Measurements from ENCODE around the gene EIF3J. TPM values are rescaled to one million over a fixed set of nuclear protein-coding genes. Genes with fewer than 3 reads are reported as not detected.

Gene EIF3J
- total RNA-seq, 1 donor from 2014 or later, result 78.9 TPM

- H3K27ac Mint-ChIP-seq, result peak overlapping the region; percentile 41
- no peaks in the 10 kb centered on the region for H3K27me3 Mint-ChIP-seq
- no peak for DNase-seq
- H3K9me3 Mint-ChIP-seq, result no peaks in the 10 kb centered on the region
- no peak for TF ChIP-seq CTCF (IDR thresholded peaks at IDR 0.05)
- no peak for ATAC-seq (ENCODE audit: low read depth)
- no peak overlapping the region for H3K4me3 Mint-ChIP-seq
- peaks cover 15% of the 10 kb centered on the region for H3K4me1 Mint-ChIP-seq
- peaks cover 12% of the 10 kb centered on the region for H3K36me3 Mint-ChIP-seq (ENCODE audit: low read depth)
- ChIA-PET POLR2A (interaction anchor here (0.6 to 1.2 kb wide), 2 partner anchors 46 to 516 kb away, joined by 3 read pairs; no protein-coding TSS in a partner anchor), CTCF (interaction anchor here (0.6 kb wide), 1 partner anchor 486 kb away, joined by 3 read pairs; no protein-coding TSS in a partner anchor)
- intact Hi-C loops (cut with micrococcal nuclease), result no loop called here
Measured at GRCh38 chr15:44532689-44533088, 4.3 kb upstream of the EIF3J start.

GRCh38 chr15:44535092-44535491 is 1.9 kb upstream of the EIF3J start:
- ATAC-seq (ENCODE audit: low read depth) (no peak), DNase-seq (no peak)
- Mint-ChIP-seq H3K27me3 (no peaks in the 10 kb centered on the region), H3K4me3 (peak overlapping the region; percentile 53), H3K27ac (peak overlapping the region; percentile 63), H3K4me1 (peaks cover 29% of the 10 kb centered on the region), H3K36me3 (ENCODE audit: low read depth) (peaks cover 23% of the 10 kb centered on the region), H3K9me3 (no peaks in the 10 kb centered on the region)
- no peak for TF ChIP-seq CTCF (IDR thresholded peaks at IDR 0.05)
- intact Hi-C loops (cut with micrococcal nuclease), result loop anchor here (5.0 kb wide), 1 partner anchor 1052 kb away; the partner anchor contains the start of gene BLOC1S6
- ChIA-PET CTCF (no interaction called here), POLR2A (interaction anchor here (0.6 to 0.7 kb wide), 2 partner anchors 10 to 239 kb away, joined by 3 to 4 read pairs; no protein-coding TSS in a partner anchor)

DNA sequence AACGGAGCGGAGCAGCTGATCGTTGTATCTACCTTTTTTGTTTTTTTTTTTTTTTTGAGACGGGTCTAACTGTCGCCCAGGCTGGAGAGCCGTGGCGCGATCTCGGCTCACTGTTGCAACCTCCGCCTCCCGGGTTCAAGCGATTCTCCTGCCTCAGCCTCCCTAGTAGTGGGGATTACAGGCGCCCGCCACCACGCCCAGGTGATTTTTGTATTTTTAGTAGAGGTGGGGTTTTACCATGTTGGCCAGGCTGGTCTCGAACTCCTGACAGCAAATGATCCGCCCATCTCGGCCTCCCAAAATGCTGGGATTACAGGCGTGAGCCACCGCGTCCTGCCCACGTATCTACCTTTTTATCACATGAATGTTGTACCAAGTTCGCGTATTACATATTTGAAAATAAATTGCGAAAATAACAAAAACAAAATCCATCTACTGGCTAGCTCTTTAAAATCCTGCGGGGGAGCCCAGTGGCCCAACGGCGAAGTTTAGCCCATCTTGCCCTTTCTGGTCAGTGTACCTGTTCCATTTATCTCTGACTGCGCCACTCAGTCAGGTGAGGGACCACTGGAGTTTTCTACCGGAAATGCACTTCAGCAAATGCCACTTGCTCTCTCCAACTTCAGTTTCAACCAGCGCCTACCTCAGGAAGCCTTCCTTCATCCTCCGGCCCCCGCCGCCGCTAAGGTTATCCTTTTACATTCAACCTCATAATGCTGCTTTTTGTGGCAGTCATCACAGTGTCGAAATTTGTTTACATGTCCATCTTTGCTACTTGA is 1.2 kb upstream of the EIF3J start:
- intact Hi-C loops (cut with micrococcal nuclease), result loop anchor here (1.0 to 5.0 kb wide), 5 partner anchors 109 to 1052 kb away; partner anchors contain the start of genes BLOC1S6, CTDSPL2, GOLM2 and SPG11
- Mint-ChIP-seq H3K4me1 (peaks cover 35% of the 10 kb centered on the region), H3K27me3 (no peaks in the 10 kb centered on the region), H3K36me3 (ENCODE audit: low read depth) (peaks cover 28% of the 10 kb centered on the region), H3K27ac (peak overlapping the region; percentile 93), H3K4me3 (peak overlapping the region; percentile 92), H3K9me3 (no peaks in the 10 kb centered on the region)
- no peak for TF ChIP-seq CTCF (IDR thresholded peaks at IDR 0.05)
- DNase-seq, result peak; percentile 21
- CTCF ChIA-PET, result no interaction called here
- no peak for ATAC-seq (ENCODE audit: low read depth)
- POLR2A ChIA-PET, result interaction anchor here (0.6 to 3.2 kb wide), 3 partner anchors 10 to 239 kb away, joined by 3 to 19 read pairs (median 4); partner anchors contain the start of genes B2M and PATL2

GRCh38 chr15:44536302-44536961 is 515 bp upstream of the EIF3J start:
- peaks cover 42% of the 10 kb centered on the region for H3K4me1 Mint-ChIP-seq

More at GRCh38 chr15:44536302-44536961, 515 bp upstream of the EIF3J start:
- H3K27ac Mint-ChIP-seq, result peak overlapping the region; percentile 93
- DNase-seq (no peak), ATAC-seq (ENCODE audit: low read depth) (peak; percentile 64)
- ChIA-PET POLR2A (interaction anchor here (0.5 to 3.2 kb wide), 12 partner anchors 8 to 665 kb away, joined by 3 to 33 read pairs (median 5); partner anchors contain the start of genes B2M, CTDSPL2, GOLM2 and PATL2), CTCF (no interaction called here)
- H3K27me3 Mint-ChIP-seq, result no peaks in the 10 kb centered on the region
- peaks cover 36% of the 10 kb centered on the region for H3K36me3 Mint-ChIP-seq (ENCODE audit: low read depth)
- TF ChIP-seq CTCF (IDR thresholded peaks at IDR 0.05), result no peak
- intact Hi-C loops (cut with micrococcal nuclease), result loop anchor here (1.0 to 5.0 kb wide), 5 partner anchors 110 to 1051 kb away; partner anchors contain the start of genes BLOC1S6, CTDSPL2, GOLM2 and SPG11
- peak overlapping the region; percentile 92 for H3K4me3 Mint-ChIP-seq
- H3K9me3 Mint-ChIP-seq, result no peaks in the 10 kb centered on the region

All from activated B cell treated with CpG ODN at 0.5 μM for 24 hours (primary cell).